ENCODE measurements around the gene PLEKHG7.

The PLEKHG7 gene

DNA sequence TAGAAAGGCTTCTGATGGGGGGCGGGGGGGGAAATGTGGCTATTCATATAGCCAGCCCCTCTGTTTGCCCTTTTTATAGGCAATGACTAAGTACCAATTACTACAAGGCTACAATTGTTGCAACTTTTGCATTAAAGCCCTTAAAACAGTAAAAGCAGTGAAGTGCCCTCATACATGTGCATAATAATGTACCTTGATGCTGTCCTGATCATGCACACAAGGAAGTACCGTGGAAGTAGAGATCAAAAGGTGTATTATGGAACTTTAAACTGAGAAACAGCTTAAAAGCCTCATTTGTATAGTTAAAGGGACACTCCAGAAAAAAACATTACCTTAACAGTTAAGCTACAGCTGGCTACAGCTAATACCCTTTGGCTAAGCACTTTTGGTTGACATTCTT, 111.8 kb downstream of the PLEKHG7 start:
- no peak for DNase-seq

DNA sequence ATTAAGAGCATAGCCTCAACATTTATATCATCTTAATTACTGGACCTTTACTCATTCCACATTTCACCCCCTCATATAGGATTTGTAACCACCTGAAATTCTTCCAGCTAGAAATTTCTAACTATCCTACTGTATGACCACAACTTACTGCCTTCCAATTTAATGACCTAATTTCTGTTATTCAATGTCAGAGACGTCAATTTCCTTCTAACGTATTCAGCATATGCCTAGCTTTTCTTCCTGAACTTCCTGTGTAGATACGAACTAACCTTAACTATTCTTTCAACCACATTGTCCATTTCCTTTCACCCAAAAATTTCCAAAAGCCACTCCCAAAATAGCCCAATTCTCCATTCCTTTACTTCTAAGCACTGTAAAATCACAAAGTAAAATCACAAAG, 118.4 kb downstream of the PLEKHG7 start:
- no peak for DNase-seq
